ACHN (cell line): Measurements from ENCODE around the gene SCYL1.

Source experiments
- DNase-seq: peaks from one replicate; pipeline ENCODE4 v3.0.0-alpha.2; 2015
- in situ Hi-C: cut with HindIII; loops from 2 replicates; pipeline ENCODE4 v1.10.0; 2017; ENCODE audit warnings: low sequenced_read_pairs, low pct_ligation_motif_present, low pct_unique_long_range_greater_than_20kb

The SCYL1 gene

DNA sequence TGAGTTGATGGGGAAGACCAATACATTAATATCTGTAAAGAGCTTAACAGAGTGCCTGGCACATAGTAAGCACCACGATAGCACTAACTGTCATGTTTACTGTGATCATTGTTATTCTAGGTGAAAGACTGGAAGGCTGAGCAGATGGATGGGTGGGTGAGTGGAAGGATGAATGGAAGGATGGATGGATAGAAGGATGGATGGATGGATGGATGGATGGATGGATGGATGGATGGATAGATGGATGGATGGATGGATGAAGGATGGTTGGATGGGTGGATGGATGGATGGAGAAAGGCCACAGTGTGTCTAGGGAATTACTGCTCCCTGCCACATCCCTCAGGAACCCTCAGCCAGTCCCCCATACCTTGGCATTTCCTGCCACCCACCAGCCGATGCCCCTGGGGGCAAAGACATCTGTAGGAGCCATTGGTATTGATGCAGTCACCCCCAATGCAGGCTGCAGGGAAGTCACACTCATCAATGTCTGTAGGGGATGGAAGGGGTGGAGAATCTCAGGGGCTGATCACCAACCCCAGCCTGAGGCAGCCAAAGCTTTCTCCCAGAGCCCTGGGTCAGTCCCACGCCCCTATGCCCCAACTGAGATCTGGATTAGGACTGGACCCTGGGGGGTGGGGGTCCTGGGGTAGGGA is 18.0 kb downstream of the SCYL1 start:
- DNase-seq: no peak
- in situ Hi-C loops: no loop called here

DNA sequence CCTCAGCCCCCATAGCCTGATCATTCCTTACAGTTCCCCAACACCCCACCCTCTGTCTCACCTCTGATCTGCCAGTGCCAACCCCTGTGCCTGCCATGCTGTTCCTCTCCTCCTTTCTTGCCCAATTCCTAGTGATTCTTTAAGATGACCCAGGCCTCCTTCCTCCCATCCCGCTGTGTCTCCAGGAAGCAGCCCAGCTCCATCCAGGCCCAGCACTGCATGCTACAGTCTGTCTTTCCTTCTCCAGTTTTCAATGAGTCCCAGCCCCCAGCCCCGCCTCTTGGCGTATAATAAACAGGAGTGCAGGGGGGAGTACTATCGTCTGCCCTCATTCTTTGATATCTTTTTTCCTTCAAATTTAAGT is 21.0 kb downstream of the SCYL1 start:
- no peak for DNase-seq
- in situ Hi-C loops: no loop called here

DNA sequence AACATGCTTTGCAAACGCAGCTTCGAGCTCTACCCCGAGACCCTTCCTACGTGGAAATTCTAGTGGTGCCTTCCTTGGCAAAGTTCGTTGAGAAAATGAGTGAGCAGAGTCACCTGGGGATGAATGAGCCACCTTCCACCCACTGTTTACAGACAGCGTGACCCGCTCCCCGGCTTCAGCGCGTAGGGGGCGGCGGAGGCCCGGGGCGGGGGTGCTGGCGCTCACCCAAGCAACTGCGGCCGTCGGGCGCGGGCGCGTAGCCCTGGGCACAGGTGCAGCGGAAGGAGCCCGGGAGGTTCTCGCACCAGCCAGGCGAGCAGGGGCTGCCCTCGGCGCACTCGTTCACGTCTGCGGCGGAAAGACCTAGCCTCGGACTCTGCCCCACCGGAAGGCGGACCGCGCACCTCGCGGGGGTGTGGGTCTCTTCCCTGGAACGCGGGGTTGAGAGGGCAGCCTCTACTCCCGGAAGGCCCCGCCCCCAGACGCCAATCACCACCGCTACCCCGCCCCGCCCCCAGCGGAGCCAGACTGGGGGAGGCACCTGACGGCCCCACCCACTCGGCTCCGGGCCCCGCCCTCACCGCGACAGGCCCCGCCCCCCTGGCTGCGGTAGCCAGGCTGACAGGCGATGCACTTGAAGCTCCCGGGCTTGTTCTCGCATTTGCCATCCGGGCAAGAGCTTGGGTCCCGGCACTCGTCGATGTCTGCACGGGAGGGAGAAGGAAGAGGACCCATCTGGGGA is 21.5 kb downstream of the SCYL1 start:
- in situ Hi-C loops: no loop called here
- DNase-seq: peak; percentile 33

DNA sequence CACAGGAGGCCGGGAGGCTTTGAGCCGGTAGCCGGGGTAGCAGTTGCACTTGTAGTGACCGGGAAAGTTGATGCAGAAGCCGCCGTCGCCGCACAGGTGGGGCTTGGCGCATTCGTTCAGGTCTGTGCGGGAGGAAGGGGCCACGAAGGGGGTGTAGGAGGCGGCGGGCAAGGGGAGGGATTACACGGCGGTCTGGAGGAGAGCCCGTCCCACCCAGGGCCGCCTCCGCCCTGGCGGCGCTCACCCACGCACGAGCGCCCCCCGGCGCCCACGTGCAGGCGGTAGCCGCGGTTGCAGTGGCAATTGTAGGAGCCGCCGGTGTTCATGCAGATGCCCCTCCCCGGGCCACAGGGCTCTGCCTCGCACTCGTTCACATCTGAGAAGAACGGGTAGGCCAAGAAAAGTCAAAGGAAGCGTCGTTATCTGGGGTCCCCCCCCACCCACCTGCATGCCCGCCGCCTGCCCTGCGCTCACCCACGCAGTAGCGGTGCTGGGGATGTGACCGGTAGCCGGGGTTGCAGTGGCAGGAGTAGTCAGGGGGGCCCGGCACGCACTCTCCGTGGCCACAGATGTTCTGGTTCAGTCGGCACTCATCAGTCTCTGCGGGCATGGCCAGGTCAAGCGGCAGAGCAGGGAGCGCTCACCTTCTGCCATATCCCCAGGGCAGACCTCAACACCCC is 22.7 kb downstream of the SCYL1 start:
- in situ Hi-C loops: no loop called here

DNA sequence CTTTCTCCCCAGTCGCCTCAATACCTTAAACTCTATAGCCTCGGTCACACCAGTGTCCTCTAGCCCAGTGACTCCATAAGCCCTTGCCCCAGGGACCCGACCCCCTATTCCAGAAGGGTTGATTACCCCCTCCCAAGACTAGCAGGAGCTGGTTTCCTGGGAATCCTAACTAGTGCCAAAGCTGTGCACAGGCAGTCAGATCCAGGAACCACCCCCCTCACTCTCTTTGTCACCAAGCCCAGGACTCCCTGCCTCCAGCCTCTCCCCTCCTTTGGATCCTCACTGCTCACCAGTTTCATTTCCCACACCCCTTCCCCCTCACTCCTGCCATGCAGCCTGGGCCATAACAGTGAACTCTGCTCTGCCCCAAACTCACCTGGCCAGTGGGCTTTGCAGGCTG is 23.5 kb downstream of the SCYL1 start:
- no peak for DNase-seq
- in situ Hi-C loops: no loop called here

More for the DNA sequence above, 22.7 kb downstream of the SCYL1 start:
- DNase-seq: no peak

DNA sequence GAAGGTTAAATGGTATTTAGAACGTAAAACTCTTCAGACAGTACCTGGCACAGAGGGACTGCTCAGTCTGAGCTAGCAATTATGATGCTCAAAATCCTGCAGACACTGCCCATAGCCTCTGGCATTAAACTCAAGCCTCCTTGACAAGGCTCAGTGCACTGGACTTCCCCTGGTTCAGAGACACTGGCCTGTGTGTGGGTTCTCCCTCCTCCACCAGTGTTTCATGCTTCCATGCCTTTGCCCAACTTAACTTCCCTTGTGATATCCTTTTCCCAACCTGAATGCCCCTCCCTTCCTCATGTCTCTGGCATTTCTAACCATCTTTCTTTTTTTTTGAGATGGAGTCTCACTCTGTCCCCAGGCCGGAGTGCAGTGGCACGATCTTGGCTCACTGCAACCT is 24.2 kb downstream of the SCYL1 start:
- in situ Hi-C loops: no loop called here
- no peak for DNase-seq

DNA sequence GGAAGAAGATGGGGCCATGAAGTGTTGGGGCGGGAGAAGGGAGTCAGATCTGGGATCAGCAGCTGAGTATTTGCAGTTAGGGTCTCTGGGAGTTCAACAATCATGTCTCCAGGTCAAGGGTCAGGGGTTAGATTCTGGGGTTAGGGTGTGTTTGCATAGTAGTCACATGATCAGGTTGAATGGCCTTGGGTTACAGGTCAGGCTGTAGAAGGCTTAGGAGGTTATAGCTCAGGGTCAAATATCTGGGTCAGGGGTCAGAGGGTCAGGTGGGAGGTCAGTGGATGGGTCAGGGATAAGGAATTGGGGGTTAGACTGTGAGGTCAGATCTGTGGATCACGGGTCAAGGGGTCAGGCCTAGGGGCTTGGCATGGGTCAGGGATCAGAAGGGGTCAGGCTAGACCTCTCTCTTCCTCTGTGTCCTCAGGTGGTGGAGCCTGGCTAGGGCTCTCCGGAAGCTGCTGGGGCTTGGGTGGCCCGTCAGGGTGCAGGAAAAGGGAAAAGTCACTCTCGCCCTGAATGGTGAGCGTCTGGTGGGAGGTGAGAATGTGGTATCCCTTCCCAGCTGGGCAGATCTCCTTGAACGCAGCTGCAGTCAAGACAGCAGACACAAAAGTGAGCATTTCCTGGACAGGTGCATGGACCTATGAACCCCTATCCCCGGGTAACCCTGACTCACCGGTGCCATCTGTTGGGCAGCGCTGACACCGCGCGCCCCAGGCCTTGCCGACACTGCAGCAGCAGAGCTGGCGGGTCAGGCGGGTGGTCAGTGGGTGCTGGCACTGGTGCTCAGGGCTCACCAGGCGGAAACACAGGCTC is 26.9 kb downstream of the SCYL1 start:
- DNase-seq: peak; percentile 54
- in situ Hi-C loops: no loop called here

DNA sequence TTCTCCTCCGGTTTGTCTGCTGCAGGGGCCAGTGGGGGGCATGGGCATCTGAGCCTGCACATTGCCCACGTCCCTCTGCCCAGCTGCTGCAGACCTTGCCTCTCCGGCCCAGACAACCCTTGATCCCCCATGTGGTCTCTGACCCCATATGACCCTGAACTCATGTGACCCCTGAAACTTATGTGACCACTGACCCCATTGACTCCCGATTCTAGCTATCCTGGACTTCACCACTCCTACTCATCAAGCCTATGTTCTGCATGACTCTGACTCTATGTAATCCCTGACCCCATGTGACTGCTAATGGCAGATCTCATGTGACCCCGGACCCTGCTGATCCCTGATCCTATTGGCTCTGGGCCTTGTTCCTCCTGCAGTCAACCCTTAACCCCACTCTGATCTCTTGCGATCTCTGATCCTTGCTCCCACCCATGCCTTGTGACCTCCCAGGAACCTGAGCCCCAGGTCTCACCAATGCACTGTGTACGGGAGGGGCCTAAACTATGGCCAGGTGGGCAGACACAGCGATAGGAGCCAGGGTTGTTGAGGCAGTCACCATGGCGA is 27.6 kb downstream of the SCYL1 start:
- DNase-seq: no peak

DNA sequence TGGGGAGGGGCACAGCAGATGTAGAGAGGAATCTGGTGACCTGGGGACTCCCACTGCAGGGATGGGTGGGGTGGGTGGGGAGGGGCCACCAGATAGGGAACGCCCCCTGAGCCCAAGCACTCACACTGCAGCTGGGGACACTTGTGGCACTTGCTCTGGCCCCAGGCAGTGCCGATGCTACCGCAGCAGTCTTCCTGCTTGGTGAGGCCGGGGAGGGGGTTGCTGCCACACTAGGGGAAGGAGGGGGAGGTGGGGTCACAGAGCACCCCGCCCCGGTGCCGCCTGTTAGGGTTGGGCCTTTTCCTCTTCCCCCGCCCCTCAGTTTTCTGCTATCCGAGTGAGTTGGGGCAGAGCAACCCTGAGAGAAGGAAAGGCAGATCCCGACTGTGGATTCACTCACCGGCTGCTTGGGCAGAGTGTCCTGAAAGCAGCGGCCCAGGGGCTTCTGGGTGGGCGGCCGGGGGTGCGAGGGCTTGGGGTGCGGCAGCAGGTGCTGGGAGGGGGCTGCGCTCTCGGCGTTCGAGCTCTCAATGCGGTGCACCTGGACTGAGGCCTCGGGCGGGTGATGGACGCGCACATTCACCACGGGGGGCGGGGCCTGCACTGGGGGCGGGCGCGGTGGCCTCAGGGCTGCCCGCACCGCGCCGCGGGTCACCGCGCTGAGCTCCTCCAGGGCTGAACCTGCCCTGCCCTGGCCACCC is 28.6 kb downstream of the SCYL1 start:
- in situ Hi-C loops: no loop called here
- no peak for DNase-seq

More for the DNA sequence above, 27.6 kb downstream of the SCYL1 start:
- in situ Hi-C loops: no loop called here

DNA sequence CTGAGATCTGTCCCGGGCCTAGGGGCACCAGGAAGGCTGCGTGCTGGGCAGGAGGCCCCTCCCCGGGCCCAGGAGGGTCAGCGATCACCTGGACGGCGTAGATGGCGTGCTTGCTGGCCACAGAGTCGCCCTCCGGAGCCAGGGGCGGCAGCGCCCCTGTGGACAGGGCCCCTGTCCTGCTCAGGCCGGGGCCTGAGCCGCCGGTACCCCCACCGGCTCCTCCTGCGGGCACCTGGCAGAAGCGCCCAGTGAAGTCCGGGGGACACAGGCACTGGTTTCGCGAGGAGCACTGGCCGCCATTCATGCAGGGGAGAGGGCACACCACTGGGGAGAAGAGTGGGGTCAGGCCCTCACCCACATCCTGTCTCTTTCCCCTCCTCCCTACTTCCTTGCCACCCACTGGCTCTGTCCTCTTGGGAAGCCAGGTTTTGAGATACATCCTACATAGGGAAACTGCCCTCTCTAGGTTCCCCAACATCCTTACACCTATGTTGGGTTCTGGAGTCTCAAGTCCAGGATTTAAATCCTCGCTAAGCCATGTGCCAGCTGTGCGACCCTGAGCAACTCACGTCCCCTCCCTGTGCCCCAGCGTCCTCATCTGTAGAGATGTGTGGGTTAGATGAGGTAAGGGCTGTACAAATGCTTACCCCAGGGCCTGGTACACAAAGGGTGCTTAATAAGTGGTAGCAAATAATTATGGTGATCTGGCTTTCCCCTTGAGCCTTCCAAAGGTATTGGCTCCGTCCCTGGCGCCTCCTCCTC is 29.4 kb downstream of the SCYL1 start:
- in situ Hi-C loops: no loop called here

DNA sequence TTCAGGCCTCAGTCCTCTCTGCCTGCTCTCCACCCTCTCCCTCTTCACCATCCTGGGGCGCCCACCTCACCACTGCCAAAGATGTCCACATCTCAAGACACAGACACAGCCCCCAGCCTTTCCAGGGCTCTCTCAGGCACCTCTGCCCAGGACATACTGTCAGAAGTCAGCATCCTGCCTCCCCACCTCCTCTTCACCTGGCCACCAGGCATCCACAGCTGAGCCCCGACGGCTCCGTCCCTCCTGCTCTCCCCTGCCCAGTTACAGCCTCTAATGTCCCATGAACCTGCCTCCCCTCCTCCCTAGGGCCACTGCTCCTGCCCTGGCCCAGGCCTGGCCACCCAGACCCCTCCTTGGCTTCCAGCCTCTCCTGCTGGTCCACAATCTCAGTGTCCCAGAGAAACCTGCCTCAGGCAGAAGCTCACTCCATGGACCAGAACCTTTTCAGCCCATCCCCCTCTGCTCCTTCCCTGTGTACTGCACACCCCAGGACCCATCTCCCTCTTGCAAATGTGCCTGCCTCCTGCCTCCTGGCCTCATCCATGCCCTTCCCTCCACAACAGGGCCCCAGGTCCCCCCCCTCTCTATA is 30.1 kb downstream of the SCYL1 start:
- in situ Hi-C loops: no loop called here

More for the DNA sequence above, 29.4 kb downstream of the SCYL1 start:
- no peak for DNase-seq

DNA sequence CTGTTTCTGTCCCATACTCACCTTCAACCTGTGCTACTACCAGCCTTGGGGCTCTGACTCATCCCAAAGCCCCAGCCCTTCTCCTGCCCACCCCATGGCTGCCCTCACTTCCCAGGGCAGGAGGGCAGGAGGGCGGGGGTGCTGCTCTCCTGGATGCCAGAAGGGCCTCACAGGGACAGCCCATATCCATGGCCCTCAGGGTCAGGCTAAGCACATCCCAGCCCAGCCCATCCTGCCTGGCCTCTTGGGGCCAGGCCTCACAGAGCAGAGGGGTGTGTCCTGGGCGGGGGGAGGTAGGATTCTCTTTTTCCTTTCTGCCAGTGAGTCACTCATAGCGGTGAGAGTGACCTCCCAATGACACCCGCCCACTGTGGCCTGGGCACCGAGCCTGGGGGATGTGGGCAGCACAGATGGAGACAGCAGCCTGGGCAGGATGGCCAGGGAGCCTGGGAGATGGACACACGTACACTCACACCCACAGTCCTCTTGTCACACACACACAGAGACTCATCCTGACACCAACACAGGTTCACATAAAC is 30.9 kb downstream of the SCYL1 start:
- in situ Hi-C loops: no loop called here
- DNase-seq: peak; percentile 91

More for the DNA sequence above, 30.1 kb downstream of the SCYL1 start:
- no peak for DNase-seq

DNA sequence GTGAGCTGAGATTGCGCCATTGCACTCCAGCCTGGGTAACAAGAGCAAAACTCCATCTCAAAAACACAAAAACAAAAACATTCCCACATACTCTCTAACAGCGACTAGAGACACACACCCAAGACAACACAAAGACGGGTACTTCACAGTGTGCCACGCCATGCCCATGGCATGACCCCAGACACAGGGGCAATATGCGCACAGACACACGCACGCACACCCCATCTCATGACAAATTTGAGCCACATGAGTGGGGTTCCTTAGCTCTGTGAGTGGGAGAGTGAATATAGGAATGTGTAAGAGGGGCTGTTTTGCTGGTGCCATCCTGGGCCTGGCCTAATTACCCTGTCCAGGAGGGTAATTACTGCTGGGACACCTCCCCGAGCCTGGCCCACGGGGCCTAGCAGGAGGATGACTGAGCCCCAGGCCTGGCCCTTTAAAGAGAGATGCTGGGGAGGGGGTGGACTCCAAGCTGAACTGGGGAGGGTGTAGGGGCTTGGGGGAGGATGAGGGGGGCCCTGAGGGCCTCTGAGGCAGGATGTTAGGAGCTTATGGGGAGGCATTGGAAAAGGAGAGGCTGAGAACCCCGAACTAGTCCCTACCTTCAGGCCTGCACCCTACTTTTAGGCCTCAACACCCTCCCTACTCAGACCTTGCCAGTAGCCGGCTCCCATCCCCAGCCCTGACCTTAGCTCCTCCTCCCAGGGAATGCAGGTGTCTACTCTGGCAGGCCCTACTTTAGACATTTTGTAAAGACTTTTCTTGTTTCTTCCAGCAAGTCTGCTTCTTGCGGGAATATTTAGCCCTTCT is 31.8 kb downstream of the SCYL1 start:
- in situ Hi-C loops: no loop called here
- no peak for DNase-seq

DNA sequence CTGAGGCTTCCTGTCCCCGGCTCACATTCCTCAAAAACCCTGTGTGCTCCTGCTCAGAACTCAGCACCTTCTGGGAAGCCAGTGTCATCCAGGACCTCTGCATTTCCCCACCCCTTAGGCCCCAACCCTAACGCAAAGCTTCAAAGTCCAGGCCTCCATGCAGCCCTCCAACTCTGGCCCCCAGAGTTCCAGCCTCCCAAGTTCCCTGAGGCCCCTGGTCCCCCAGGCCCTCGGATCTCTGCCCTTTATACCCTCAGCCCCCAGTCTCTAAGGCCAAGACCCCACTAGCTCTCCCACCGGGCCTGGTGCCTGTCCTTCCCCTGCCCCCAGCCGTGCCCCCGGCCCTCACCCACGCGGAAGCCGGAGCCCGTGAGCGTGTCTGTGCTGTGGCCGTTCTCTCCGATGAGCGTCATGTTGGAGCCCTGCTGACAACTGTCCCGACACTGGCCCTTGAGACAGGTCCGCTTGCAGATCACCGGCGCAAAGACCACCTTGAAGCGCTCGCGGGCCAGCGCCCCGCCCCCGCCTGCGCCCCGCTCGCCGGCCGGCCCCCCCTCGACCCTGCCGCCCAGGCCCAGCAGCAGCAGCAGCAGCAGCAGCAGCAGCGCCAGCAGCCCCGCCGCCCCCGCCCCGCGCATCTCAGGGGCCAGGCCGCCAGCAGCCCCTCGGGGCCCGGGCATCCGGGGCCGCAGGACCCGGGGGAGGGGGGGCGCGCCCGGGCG is 32.6 kb downstream of the SCYL1 start:
- no peak for DNase-seq
- in situ Hi-C loops: no loop called here
